Liver (tissue), 9 donors: Measurements from ENCODE around the gene PLCB1. TPM values are rescaled to one million over a fixed set of nuclear protein-coding genes. Genes with fewer than 3 reads are reported as not detected.
A peak's percentile ranks its signal among the peaks of the same experiment; 100 is the strongest.

ENCODE experiments used
- DNase-seq: peaks from one replicate; pipeline ENCODE4 v3.0.0-alpha.2; 2017; ENCODE audit warnings: low spot score
- H3K27ac ChIP-seq, 2 donors: one replicate each; pipeline ENCODE4 v1.7.0; 2013; ENCODE audit warnings: inconsistent platforms in 2 of 2, low read length in 2 of 2, control low read depth in 1 of 2, low read depth in 1 of 2, mild to moderate bottlenecking in 1 of 2
- H3K27me3 ChIP-seq, 4 donors: one replicate each; pipeline versions ENCODE4 v1.6.1 to v1.7.0; 2013; ENCODE audit warnings: low read length in 3 of 4, inconsistent platforms in 1 of 4, mild to moderate bottlenecking in 1 of 4, moderate library complexity in 1 of 4; ENCODE audit not compliant: control insufficient read depth in 4 of 4, insufficient read depth in 4 of 4
- H3K36me3 ChIP-seq, 4 donors: one replicate each; pipeline versions ENCODE4 v1.6.1 to v1.7.0; 2013; ENCODE audit warnings: low read length in 3 of 4, mild to moderate bottlenecking in 3 of 4, low read depth in 1 of 4, moderate library complexity in 1 of 4; ENCODE audit not compliant: control insufficient read depth in 4 of 4, insufficient read depth in 3 of 4
- H3K4me1 ChIP-seq, 4 donors: one replicate each; pipeline versions ENCODE4 v1.6.1 to v1.7.0; 2013; ENCODE audit warnings: low read length in 3 of 4, mild to moderate bottlenecking in 3 of 4, moderate library complexity in 1 of 4; ENCODE audit not compliant: control insufficient read depth in 4 of 4, insufficient read depth in 4 of 4
- H3K4me3 ChIP-seq, 3 donors: one replicate each; pipeline versions ENCODE4 v1.6.1 to v1.7.0; 2013; ENCODE audit warnings: low read length in 3 of 3, control low read depth in 1 of 3, low read depth in 1 of 3, mild to moderate bottlenecking in 1 of 3
- H3K9ac ChIP-seq, 2 donors: one replicate each; pipeline ENCODE4 v1.7.0; 2013; ENCODE audit warnings: low read length in 2 of 2, mild to moderate bottlenecking in 2 of 2, moderate library complexity in 2 of 2, control low read depth in 1 of 2, low read depth in 1 of 2
- H3K9me3 ChIP-seq, 4 donors: one replicate each; pipeline versions ENCODE4 v1.6.1 to v1.7.0; 2013; ENCODE audit warnings: low read length in 3 of 4; ENCODE audit not compliant: control insufficient read depth in 4 of 4
- EGR1 ChIP-seq, 2 donors: IDR thresholded peaks; 2 replicates each; pipeline ENCODE4 v1.6.1; 2016 to 2018; ENCODE audit warnings: antibody characterized with exemption in 2 of 2, low read depth in 2 of 2
- FOXA1 ChIP-seq: IDR thresholded peaks from 2 replicates; pipeline ENCODE4 v1.6.1; 2016; ENCODE audit warnings: antibody characterized with exemption
- FOXA2 ChIP-seq: IDR thresholded peaks from 2 replicates; pipeline ENCODE4 v1.6.1; 2016; ENCODE audit warnings: antibody characterized with exemption
- GABPA ChIP-seq, 2 donors: IDR thresholded peaks in 1 of 2; conservative IDR thresholded peaks in 1 of 2; 2 replicates each; pipeline ENCODE4 v1.6.1; 2016; ENCODE audit warnings: antibody characterized with exemption in 2 of 2, mild to moderate bottlenecking in 1 of 2, moderate library complexity in 1 of 2
- HNF4G ChIP-seq: IDR thresholded peaks from 2 replicates; pipeline ENCODE4 v1.6.1; 2016; ENCODE audit warnings: antibody characterized with exemption
- NR2F2 ChIP-seq: IDR thresholded peaks from 2 replicates; pipeline ENCODE4 v1.6.1; 2016; ENCODE audit warnings: antibody characterized with exemption
- RAD21 ChIP-seq, 2 donors: IDR thresholded peaks; 2 replicates each; pipeline ENCODE4 v1.6.1; 2016; ENCODE audit warnings: antibody characterized with exemption in 2 of 2, mild to moderate bottlenecking in 2 of 2
- YY1 ChIP-seq: IDR thresholded peaks from 2 replicates; pipeline ENCODE4 v1.6.1; 2016; ENCODE audit warnings: antibody characterized with exemption, mild to moderate bottlenecking
- WGBS: extraction: QIAGEN DNeasy Blood & Tissue Kit; methylation state at CpG from one replicate; pipeline ENCODE4 v1.1.7; 2013; 5-methylcytosine and 5-hydroxymethylcytosine counted together
- polyA plus RNA-seq, 2 donors: library from polyadenylated mRNA; stranded (reverse) in 1 of 2; unstranded in 1 of 2; fragments of 200-250 nt in 1 of 2; fragments of >200 nt in 1 of 2; fragmentation: Nextera tagmentation in 1 of 2; extraction: Ambion mirVana in 1 of 2; gene quantifications; one replicate each; pipeline versions ENCODE4 v1.2.1 to v1.2.3, GENCODE V29; 2013 to 2015
- total RNA-seq, 2 donors: library from RNA; depleted of rRNA; stranded (reverse); fragments of >200 nt; gene quantifications; one replicate each; pipeline ENCODE4 v1.2.3, GENCODE V29; 2014
- TF ChIP-seq, protein P1 (sequence below): fragments of 150-350 bp; IDR thresholded peaks from 2 replicates; pipeline ENCODE4 v1.5.1; 2017; ENCODE audit warnings: improper control_type of control experiment, low read depth, low read length; ENCODE audit not compliant: missing input control
- TF ChIP-seq, protein P2 (sequence below): IDR thresholded peaks from 2 replicates; pipeline ENCODE4 v1.6.1; 2016; ENCODE audit warnings: antibody characterized with exemption, mild to moderate bottlenecking
- TF ChIP-seq, protein P3 (sequence below): IDR thresholded peaks from 2 replicates; pipeline ENCODE4 v1.6.1; 2016; ENCODE audit warnings: antibody characterized with exemption
- donor health status: healthy.
- donor health status: healthy.
- donor health status: healthy.
- donor health status: healthy.
- donor health status: healthy.

Gene PLCB1
- total and polyA plus RNA-seq, 4 donors: 3.7 to 13.5 (median 5.9) TPM

DNA sequence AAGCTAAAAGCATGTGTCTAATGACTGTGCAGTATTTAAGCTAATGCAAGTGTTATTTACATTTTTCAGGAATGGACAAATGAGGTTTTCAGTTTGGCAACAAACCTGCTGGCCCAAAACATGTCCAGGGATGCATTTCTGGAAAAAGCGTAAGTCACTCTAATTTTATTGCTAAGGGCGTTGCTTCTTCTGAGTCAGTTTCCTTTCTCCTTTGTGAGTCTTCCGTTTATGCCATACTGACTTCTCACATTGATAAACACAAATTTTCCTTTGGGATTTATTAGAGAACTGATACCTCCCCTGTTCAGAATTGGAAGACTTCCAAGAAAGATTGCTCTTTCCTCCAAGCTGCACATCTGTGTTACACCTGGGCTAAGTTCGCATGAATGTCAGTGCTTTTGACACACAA is 514.0 kb downstream of the PLCB1 start:
- 76% methylated on average over 4 of the region's 4 CpGs for WGBS
- Histone ChIP-seq H3K27me3 (no peaks in the 10 kb centered on the region), H3K4me3 (no peak overlapping the region), H3K4me1 (no peaks in the 10 kb centered on the region), H3K9ac (no peak overlapping the region), H3K27ac (no peak overlapping the region), H3K36me3 (no peaks in the 10 kb centered on the region), H3K9me3 (no peaks in the 10 kb centered on the region)
- DNase-seq: no peak
- no peak for TF ChIP-seq GABPA (IDR thresholded peaks at IDR 0.05 in 1 of 2, conservative IDR thresholded peaks at IDR 0.05 in 1 of 2)
- no peak for TF ChIP-seq EGR1 (IDR thresholded peaks at IDR 0.05; ENCODE audit: low read depth in 2 of 2)
- TF ChIP-seq, protein P1, sequence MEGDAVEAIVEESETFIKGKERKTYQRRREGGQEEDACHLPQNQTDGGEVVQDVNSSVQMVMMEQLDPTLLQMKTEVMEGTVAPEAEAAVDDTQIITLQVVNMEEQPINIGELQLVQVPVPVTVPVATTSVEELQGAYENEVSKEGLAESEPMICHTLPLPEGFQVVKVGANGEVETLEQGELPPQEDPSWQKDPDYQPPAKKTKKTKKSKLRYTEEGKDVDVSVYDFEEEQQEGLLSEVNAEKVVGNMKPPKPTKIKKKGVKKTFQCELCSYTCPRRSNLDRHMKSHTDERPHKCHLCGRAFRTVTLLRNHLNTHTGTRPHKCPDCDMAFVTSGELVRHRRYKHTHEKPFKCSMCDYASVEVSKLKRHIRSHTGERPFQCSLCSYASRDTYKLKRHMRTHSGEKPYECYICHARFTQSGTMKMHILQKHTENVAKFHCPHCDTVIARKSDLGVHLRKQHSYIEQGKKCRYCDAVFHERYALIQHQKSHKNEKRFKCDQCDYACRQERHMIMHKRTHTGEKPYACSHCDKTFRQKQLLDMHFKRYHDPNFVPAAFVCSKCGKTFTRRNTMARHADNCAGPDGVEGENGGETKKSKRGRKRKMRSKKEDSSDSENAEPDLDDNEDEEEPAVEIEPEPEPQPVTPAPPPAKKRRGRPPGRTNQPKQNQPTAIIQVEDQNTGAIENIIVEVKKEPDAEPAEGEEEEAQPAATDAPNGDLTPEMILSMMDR: no peak
- no peak for TF ChIP-seq FOXA2
- no peak for TF ChIP-seq FOXA1
- TF ChIP-seq YY1: no peak
- TF ChIP-seq, protein P2, sequence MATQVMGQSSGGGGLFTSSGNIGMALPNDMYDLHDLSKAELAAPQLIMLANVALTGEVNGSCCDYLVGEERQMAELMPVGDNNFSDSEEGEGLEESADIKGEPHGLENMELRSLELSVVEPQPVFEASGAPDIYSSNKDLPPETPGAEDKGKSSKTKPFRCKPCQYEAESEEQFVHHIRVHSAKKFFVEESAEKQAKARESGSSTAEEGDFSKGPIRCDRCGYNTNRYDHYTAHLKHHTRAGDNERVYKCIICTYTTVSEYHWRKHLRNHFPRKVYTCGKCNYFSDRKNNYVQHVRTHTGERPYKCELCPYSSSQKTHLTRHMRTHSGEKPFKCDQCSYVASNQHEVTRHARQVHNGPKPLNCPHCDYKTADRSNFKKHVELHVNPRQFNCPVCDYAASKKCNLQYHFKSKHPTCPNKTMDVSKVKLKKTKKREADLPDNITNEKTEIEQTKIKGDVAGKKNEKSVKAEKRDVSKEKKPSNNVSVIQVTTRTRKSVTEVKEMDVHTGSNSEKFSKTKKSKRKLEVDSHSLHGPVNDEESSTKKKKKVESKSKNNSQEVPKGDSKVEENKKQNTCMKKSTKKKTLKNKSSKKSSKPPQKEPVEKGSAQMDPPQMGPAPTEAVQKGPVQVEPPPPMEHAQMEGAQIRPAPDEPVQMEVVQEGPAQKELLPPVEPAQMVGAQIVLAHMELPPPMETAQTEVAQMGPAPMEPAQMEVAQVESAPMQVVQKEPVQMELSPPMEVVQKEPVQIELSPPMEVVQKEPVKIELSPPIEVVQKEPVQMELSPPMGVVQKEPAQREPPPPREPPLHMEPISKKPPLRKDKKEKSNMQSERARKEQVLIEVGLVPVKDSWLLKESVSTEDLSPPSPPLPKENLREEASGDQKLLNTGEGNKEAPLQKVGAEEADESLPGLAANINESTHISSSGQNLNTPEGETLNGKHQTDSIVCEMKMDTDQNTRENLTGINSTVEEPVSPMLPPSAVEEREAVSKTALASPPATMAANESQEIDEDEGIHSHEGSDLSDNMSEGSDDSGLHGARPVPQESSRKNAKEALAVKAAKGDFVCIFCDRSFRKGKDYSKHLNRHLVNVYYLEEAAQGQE: no peak
- TF ChIP-seq HNF4G: no peak

DNA sequence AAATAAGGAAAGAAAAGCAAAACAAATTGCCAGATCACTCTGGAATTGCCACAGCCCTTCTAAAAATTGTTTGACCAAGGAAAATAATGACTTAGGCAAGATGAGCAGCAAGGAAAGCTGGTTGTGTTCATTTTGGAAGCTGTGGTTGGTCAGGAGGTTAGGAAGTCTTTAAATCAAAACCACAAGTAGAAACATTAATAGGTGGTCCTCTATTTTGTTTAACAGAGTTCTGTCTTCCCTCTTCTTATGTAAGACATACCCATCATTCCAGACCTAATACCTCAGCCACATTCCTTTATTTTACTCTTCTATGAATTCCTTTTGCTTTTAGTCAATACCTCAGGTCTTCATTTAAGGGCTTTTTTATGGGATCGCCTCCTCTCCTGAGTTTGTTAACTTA is 514.6 kb downstream of the PLCB1 start:
- no peak overlapping the region for H3K9ac ChIP-seq
- H3K4me1 ChIP-seq: no peaks in the 10 kb centered on the region
- WGBS: 98% methylated on average over 1 of the region's 1 CpG
- H3K4me3 ChIP-seq: no peak overlapping the region
- H3K36me3 ChIP-seq: no peaks in the 10 kb centered on the region
- H3K9me3 ChIP-seq: no peaks in the 10 kb centered on the region
- TF ChIP-seq, protein P3, sequence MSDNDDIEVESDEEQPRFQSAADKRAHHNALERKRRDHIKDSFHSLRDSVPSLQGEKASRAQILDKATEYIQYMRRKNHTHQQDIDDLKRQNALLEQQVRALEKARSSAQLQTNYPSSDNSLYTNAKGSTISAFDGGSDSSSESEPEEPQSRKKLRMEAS: no peak
- no peak for TF ChIP-seq FOXA2
- no peak for DNase-seq
- H3K27me3 ChIP-seq: no peaks in the 10 kb centered on the region
- H3K27ac ChIP-seq: no peak overlapping the region

DNA sequence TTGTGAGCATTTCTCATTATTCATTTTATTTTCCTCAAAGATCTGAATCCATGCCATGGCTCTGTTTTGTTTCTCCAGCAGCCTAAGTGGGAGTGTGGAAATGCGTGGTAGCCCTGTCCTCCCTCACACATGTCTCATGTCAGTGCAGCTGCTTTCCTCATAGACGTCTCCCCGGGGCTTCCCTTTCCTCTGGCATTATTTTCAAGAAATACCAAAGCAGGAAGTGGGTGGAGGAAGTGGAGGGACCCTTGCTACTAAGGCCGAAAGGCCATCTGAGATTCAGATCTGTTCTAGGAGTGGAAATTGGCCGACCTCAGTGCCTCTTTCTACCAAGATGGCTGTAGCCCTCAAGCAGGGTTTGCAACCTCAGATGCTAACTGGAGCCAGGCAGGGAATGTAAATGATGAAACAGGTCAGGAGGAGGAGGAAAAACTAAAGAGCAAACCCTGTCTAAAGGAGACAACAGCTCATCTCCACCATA is 515.9 kb downstream of the PLCB1 start:
- Histone ChIP-seq H3K36me3 (no peaks in the 10 kb centered on the region), H3K27ac (no peak overlapping the region), H3K4me1 (no peaks in the 10 kb centered on the region), H3K9ac (no peak overlapping the region), H3K9me3 (no peaks in the 10 kb centered on the region), H3K27me3 (no peaks in the 10 kb centered on the region), H3K4me3 (no peak overlapping the region)
- TF ChIP-seq NR2F2 (peak; percentile 45), RAD21 (IDR thresholded peaks at IDR 0.05) (no peak), EGR1 (IDR thresholded peaks at IDR 0.05; ENCODE audit: low read depth in 2 of 2) (no peak)
- WGBS: 67% methylated on average over 5 of the region's 5 CpGs
- DNase-seq: no peak
